ENCODE data around the gene SLC22A8. TPM values are rescaled to one million over a fixed set of nuclear protein-coding genes. Genes with fewer than 3 reads are reported as not detected.
A peak's percentile ranks its signal among the peaks of the same experiment; 100 is the strongest.

Gene SLC22A8
- total and polyA plus RNA-seq, 2 of the 4 experiments (the other 2 are of a cell fraction): not detected

GRCh38 chr11:62996271-62996670, 19.4 kb downstream of the SLC22A8 start:
- Histone ChIP-seq H3K79me1 (ENCODE audit: low read depth in 1 of 2, low read length in 2 of 2) (no peaks in the 10 kb centered on the region), H2AK9ac (replicated peaks; ENCODE audit: low read depth, low read length, poor library complexity) (no peak overlapping the region), H3K27ac (ENCODE audit: insufficient read depth, low read length) (no peak overlapping the region), H3K36me3 (ENCODE audit: control insufficient read depth, insufficient read depth, low read length) (no peaks in the 10 kb centered on the region), H3K4me3 (ENCODE audit: insufficient read depth, low read depth, low read length) (no peak overlapping the region), H3K14ac (replicated peaks; ENCODE audit: low read depth, low read length) (no peak overlapping the region), H2BK15ac (ENCODE audit: low read depth, low read length) (no peak overlapping the region), H2BK120ac (ENCODE audit: low read depth, low read length) (no peak overlapping the region), H3K18ac (ENCODE audit: low read depth, low read length) (no peak overlapping the region), H3K4me2 (ENCODE audit: low read depth, low read length) (no peak overlapping the region), H3K56ac (ENCODE audit: extremely low read depth, insufficient read depth, low read length) (no peak overlapping the region), H3K23ac (ENCODE audit: low read depth, low read length) (no peak overlapping the region), H4K20me1 (ENCODE audit: insufficient read depth, low read length) (no peaks in the 10 kb centered on the region), H3K9ac (ENCODE audit: low read depth, low read length) (no peak overlapping the region), H2AK5ac (ENCODE audit: low read depth, low read length) (no peak overlapping the region), H3K9me1 (ENCODE audit: insufficient read depth, low read length) (no peaks in the 10 kb centered on the region; the same call in 1 of the 2 replicates), H2AFZ (replicated peaks; ENCODE audit: low read length, poor library complexity) (peak overlapping the region; percentile 34), H2BK5ac (ENCODE audit: low read depth, low read length, poor library complexity, severe bottlenecking) (no peak overlapping the region), H3K4me1 (ENCODE audit: control insufficient read depth, insufficient read depth, low read length) (no peaks in the 10 kb centered on the region), H2BK20ac (ENCODE audit: low read depth, low read length) (no peak overlapping the region), H3K4ac (ENCODE audit: low read depth, low read length) (no peak overlapping the region), H4K91ac (ENCODE audit: insufficient read depth, low read depth, low read length) (no peak overlapping the region), H4K8ac (ENCODE audit: low read depth in 2 of 2, low read length in 2 of 2) (no peak overlapping the region), H4K5ac (ENCODE audit: low read depth, low read length) (no peak overlapping the region), H3K9me3 (ENCODE audit: control insufficient read depth, insufficient read depth, low read length) (no peaks in the 10 kb centered on the region), H3K27me3 (ENCODE audit: control insufficient read depth, insufficient read depth, low read length) (peaks cover 10% of the 10 kb centered on the region; the same call in 1 of the 2 replicates)
- in situ Hi-C loops (cut with MboI; ENCODE audit: low sequenced_read_pairs) (no loop called here), dilution Hi-C loops (cut with HindIII; ENCODE audit: low sequenced_read_pairs, unreplicated experiment) (no loop called here), intact Hi-C loops (cut with micrococcal nuclease) (no loop called here)
- no peak for TF ChIP-seq CHD1 (IDR thresholded peaks at IDR 0.05; ENCODE audit: low read depth, low read length)
- ChIA-PET POLR2A (ENCODE audit: unreplicated experiment) (no interaction called here), CTCF (no interaction called here)
- no TSS peak for BruUV-seq (replicated peaks)
- no peak for ATAC-seq (ENCODE audit: low read depth)
- no peak for DNase-seq
- WGBS, 2 experiments (ENCODE audit: extremely low coverage in 2 of 2, insufficient read length in 1 of 2): no CpG with 5 or more reads among the region's 1 CpG

Data from IMR-90 (cell line).